ENCODE data around the gene BRK1.
"Not testable (repeated sequence)": the region's sequence is repeated elsewhere in the genome, so short reads cannot be mapped to it uniquely, and the experiment has no call there.

Gene BRK1

GRCh38 chr3:10115326-10116137 lies at the start of gene BRK1:
Gene BRK1, plus strand, starts transcription at chr3:10115675. Its CDS starts 27 bp downstream, at chr3:10115702.
- DNase-seq: peak; percentile 93

GRCh38 chr3:10070077-10070476 lies 45.4 kb upstream of the BRK1 start:
- not testable (repeated sequence) for DNase-seq

GRCh38 chr3:10074666-10075065 lies 40.8 kb upstream of the BRK1 start:
- DNase-seq: no peak

- no peak for DNase-seq
These were observed 33.6 kb upstream of the BRK1 start for GRCh38 chr3:10081871-10082270.

- DNase-seq: no peak
These were observed 29.7 kb upstream of the BRK1 start for GRCh38 chr3:10085738-10086137.

- no peak for DNase-seq
These were observed 27.2 kb upstream of the BRK1 start for GRCh38 chr3:10088256-10088655.

- DNase-seq: no peak
These were observed 25.3 kb upstream of the BRK1 start for GRCh38 chr3:10090179-10090578.

GRCh38 chr3:10090774-10091173 lies 24.7 kb upstream of the BRK1 start:
- DNase-seq: not testable (repeated sequence)

- not testable (repeated sequence) for DNase-seq
These were observed 24.1 kb upstream of the BRK1 start for GRCh38 chr3:10091387-10091786.

GRCh38 chr3:10093678-10094077 lies 21.8 kb upstream of the BRK1 start:
- DNase-seq: no peak

- no peak for DNase-seq
These were observed 16.4 kb upstream of the BRK1 start for GRCh38 chr3:10099041-10099440.

GRCh38 chr3:10106919-10107318 lies 8.6 kb upstream of the BRK1 start:
- no peak for DNase-seq

GRCh38 chr3:10108091-10108490 lies 7.4 kb upstream of the BRK1 start, which contains the start of gene FANCD2OS:
Gene FANCD2OS, minus strand, starts transcription at chr3:10108255. Its CDS starts 3,481 bp downstream, at chr3:10104774.
- no peak for DNase-seq

- DNase-seq: no peak
These were observed 624 bp downstream of the BRK1 start for GRCh38 chr3:10116138-10116460.

GRCh38 chr3:10116928-10117327 lies 1.5 kb downstream of the BRK1 start:
- DNase-seq: no peak

GRCh38 chr3:10119376-10119775 lies 3.9 kb downstream of the BRK1 start:
- no peak for DNase-seq

GRCh38 chr3:10121064-10121463 lies 5.6 kb downstream of the BRK1 start:
- DNase-seq: no peak

- no peak for DNase-seq
These were observed 7.2 kb downstream of the BRK1 start for GRCh38 chr3:10122724-10123123.

GRCh38 chr3:10135872-10136271 lies 20.4 kb downstream of the BRK1 start:
- DNase-seq: not testable (repeated sequence)

GRCh38 chr3:10136426-10137005 lies 21.0 kb downstream of the BRK1 start:
- no peak for DNase-seq

- DNase-seq: no peak
These were observed 21.7 kb downstream of the BRK1 start for GRCh38 chr3:10137178-10137577.

GRCh38 chr3:10140996-10141546 lies 25.6 kb downstream of the BRK1 start:
- no peak for DNase-seq

GRCh38 chr3:10142707-10143560 lies 27.5 kb downstream of the BRK1 start:
- peak; percentile 62 for DNase-seq
